HG03571 (cell line): ENCODE results near the gene CHAF1A.
A peak's percentile ranks its signal among the peaks of the same experiment; 100 is the strongest.

Source experiments
- ATAC-seq: cut with Tn5 transposase; IDR thresholded peaks from one replicate; pipeline ENCODE4 v1.9.1; 2021; ENCODE audit not compliant: unreplicated experiment

The CHAF1A gene

GRCh38 chr19:4400135-4400936 is 2.1 kb upstream of the CHAF1A start, which contains the start of gene SH3GL1:
SH3GL1 (minus strand) TSS chr19:4400547; CDS start chr19:4400368, 179 bp downstream.
- ATAC-seq = peak; percentile 49

GRCh38 chr19:4401769-4402170 is 670 bp upstream of the CHAF1A start:
- no peak for ATAC-seq

DNA sequence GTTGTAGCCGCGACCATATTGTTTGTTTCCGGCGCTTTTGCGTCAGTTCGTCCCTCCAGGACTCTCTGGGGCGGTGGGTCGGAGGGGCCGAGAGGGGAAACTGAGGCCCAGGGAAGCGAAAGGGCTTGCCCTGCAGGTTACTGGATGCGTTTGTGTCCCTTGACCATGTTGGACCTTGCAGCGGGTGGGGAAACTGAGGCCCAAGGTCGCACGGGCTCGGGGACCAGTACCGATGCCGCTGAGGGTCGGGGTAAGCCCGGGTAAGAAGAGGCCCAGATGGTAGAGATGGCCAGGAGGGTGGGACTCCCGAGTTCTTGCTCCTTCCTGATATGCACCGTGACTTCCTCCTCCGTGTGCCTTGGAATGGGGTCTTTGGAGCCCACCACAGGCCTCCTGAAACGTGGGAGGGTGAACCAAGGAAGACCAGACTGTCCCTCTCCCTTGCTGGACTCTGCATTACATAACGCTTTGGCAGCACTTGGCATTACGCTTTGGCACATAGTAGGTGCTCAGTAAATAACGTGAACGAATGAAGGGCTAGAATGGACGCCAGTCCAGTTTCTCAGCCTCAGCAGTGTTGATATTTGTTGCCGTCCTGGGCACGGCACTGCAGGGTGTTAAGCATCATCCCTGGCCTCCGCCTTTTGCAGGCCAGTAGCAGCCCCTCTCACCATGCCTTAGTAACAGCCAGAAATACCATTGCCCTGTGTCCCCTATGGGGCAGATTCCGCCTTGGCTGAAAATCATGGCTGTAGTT is 743 bp downstream of the CHAF1A start:
- ATAC-seq = no peak

DNA sequence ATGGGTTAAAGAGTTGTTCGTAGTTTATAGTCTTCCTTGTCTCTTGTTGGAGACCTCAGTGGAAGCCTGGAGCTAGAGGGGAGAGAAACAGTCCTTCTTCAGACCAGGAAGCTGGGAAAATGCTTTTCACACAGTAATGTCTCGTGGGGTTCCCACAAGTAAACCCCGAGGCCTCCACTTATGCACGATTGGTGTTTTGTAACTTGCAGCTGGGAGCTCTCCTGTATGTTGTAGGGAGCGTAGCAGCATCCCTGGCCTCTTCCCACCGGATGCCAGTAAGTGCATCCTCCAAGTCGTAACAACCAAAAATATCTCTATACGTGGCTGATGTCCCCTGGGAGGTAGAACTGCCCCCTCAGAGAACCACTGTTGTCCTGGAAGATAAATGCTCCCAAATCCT is 3.5 kb downstream of the CHAF1A start:
- ATAC-seq = no peak

GRCh38 chr19:4406626-4407025 is 4.2 kb downstream of the CHAF1A start:
- ATAC-seq = no peak

DNA sequence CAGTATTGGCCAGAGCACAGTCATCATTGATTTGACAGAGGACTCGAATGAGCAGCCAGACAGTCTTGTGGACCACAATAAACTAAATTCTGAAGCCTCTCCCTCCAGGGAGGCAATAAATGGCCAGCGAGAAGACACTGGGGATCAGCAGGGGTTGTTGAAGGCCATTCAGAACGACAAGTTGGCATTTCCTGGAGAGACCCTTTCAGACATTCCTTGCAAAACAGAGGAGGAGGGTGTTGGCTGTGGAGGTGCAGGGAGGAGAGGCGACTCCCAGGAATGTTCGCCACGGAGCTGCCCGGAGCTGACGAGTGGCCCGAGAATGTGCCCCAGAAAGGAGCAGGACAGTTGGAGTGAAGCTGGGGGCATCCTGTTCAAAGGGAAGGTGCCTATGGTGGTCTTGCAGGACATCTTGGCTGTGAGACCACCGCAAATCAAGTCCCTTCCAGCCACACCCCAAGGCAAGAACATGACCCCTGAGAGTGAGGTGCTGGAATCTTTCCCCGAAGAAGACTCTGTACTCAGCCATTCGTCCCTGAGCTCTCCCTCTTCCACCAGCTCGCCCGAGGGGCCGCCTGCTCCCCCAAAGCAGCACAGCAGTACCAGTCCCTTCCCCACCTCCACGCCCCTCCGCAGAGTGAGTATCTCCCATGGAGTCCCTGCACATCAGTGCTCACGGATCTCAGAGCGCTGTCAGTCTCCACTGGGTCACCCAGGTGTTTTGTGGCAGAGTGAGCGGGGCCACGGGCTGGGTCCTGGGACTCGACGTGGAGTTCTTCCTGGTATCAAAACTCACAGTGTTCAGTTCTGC is 6.9 kb downstream of the CHAF1A start:
- ATAC-seq = no peak

GRCh38 chr19:4413588-4413987 is 11.1 kb downstream of the CHAF1A start:
- no peak for ATAC-seq

GRCh38 chr19:4414144-4414799 is 11.8 kb downstream of the CHAF1A start:
- ATAC-seq = no peak

GRCh38 chr19:4414800-4415321 is 12.4 kb downstream of the CHAF1A start:
- ATAC-seq = no peak

DNA sequence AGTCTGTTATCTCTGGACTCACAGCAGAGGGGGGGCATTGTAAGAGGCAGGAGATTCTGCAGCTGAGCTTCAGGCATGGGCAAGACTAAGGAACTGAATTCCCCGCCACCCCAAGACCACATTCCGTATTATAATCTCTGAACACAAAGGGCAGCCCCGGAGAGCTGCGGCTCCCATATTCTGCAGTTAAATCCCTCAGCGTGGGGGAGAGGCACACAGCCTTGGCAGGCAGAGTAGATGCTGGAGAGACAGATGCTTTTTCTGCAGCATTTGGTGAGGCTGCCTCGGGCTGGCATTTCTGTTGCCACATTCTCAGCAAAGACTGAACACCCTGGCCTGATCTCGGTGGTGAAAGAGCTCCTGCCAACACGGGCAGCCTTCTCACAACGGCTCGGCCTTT is 12.9 kb downstream of the CHAF1A start:
- ATAC-seq = no peak

DNA sequence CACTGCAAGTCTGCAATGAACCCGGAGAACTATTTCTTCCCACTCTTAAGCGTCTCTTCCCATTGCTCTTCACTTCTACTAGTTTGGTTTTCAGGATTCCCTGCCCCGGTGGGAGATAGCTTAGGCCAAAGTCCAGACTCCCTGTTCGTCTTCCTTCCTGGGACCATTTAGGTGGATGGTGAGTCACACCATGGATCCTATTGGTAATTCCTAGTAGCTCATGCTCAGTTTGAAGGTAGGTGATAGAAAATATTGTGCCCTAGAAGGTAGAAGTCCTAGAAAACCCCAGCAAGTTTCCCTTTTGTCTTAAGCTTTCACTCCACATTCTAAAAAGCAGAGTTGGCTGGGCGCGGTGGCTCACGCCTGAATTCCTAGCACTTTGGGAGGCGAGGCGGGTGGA is 13.8 kb downstream of the CHAF1A start:
- ATAC-seq = no peak

DNA sequence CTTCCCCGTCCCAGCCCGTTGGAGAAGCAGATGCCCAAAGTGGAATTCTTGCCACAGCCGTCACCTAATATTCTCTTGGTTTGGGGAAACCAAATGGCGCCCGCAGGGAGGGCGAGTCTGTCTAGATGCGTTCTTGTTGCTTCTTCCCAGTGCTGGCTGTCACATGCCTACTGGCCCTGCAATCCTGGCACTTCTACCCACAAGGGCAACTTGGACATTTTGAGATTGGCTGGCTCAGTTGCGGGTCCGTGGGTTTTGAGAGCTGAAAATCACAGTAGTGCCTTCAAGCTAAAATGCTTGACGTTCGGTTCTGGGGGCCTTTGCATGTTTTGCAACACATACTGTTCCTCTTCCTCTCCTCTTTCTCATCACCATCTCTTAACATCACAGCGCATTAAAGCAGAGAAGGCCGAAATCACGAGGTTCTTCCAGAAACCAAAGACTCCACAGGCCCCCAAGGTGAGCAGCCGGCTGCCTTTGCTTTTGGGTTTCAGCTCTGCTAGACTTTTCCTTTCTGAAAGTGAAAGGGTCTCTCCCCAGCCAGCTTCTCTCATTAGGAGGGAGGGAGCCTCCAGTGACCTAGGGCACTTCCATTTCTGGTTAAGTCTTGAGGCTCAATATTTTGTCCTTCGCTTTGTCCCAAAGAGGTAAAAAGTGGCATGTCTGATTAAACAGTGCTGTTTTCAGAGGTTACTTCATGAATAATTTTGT is 21.1 kb downstream of the CHAF1A start:
- no peak for ATAC-seq

GRCh38 chr19:4425537-4425936 is 23.1 kb downstream of the CHAF1A start:
- ATAC-seq = no peak

DNA sequence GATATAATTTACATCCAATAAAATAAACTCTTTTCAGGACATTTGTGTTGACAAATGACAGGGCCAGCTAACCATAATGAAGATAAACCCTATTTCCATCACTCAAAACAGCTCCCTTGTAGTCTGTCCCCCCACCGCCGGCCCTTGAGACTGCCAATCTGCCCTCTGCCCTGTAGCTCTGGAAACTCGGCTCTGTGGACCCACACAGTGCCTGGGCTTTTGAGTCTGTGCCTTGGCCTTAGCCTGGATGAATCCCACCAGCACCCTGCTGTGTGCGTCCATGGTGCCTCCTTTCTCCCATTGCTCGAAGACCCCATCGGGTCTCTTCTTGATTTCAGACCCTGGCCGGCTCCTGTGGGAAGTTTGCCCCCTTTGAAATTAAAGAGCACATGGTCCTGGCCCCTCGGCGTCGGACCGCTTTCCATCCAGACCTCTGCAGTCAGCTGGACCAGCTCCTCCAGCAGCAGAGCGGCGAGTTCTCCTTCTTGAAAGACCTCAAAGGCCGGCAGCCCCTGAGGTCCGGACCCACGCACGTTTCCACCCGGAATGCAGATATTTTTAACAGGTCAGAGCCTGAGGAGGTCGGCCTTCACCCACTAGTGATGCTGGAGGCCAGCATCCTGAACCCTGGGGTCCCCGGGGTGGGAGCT is 26.0 kb downstream of the CHAF1A start:
- no peak for ATAC-seq

DNA sequence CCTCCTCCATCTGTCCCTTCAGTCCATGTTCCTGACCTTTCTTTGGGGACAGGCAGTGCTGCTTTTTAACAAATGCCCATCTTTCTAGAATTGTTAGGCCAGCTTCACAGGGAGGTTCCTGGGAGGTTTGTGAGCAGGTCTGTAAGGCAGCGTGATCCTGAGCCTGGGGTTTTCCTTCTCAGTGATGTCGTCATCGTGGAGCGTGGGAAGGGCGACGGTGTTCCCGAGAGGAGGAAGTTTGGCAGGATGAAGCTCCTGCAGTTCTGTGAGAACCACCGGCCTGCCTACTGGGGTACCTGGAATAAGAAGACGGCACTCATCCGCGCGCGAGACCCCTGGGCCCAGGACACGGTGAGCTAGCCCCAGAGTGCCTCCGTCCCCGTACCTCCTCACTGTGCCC is 26.8 kb downstream of the CHAF1A start:
- ATAC-seq = no peak

DNA sequence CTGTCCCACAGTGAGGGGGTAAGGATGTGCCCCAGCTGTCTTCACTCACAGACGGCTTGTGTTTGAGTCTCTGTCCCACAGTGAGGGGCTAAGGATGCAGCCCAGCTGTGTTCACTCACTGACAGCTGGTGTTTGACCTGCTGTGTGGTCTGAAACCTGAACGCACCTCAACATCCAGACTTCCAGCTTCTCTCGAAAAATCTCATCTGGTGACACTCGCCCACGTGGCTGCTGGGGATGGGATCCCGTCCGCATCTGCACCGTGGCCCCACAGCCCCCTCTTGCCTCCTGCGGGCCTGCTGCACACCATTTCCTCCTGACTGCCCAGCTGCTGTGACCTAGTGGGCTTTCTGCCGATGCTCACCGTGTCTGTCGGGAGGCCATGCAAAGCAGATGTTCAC is 27.3 kb downstream of the CHAF1A start:
- ATAC-seq = no peak

GRCh38 chr19:4430760-4431159 is 28.3 kb downstream of the CHAF1A start:
- no peak for ATAC-seq

DNA sequence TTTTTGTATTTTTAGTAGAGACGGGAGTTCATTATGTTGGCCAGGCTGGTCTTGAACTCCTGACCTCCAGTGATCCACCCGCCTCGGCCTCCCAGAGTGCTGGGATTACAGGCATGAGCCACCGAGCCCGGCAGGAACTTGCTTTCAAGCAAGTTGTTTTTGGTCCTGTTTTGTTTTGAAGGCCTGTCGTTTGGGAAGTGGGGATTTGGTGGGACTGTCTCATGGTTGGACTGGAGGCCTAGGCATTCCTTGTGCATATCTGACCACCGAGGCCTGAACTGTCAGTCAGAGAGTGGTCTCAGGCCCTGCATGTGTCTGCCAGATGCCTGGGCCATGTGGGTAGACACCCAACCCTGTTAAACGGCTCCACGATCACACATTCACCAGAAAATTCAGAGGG is 28.9 kb downstream of the CHAF1A start:
- ATAC-seq = no peak

- no peak for ATAC-seq
Measured at GRCh38 chr19:4431808-4432674, 29.6 kb downstream of the CHAF1A start.
